GM23338 (cell line): ENCODE measurements around the gene CEACAM3. TPM values are rescaled to one million over a fixed set of nuclear protein-coding genes. Genes with fewer than 3 reads are reported as not detected.

Experiments used
- ATAC-seq: fragments of 200-7000 bp; cut with Tn5 transposase; 3 replicates; pipeline ENCODE4 v1.9.1; 2020
- DNase-seq: peaks from one replicate; pipeline ENCODE4 v3.0.0-alpha.2; 2015; ENCODE audit warnings: low spot score
- H2AFZ ChIP-seq: fragments of 200-600 bp; sonication (generic); 2 replicates; pipeline ENCODE4 v1.8.0; 2016; ENCODE audit warnings: antibody characterized with exemption, mild to moderate bottlenecking, moderate library complexity
- H3F3A ChIP-seq: fragments of 200-600 bp; sonication (generic); replicated peaks from 2 replicates; pipeline ENCODE4 v1.8.0; 2017; ENCODE audit warnings: antibody characterized with exemption, mixed run types, low read depth
- H3K27ac ChIP-seq: fragments of 200-600 bp; sonication (generic); 2 replicates; pipeline ENCODE4 v1.6.1; 2016; ENCODE audit warnings: low read depth
- H3K27me3 ChIP-seq: fragments of 200-600 bp; sonication (generic); 2 replicates; pipeline ENCODE4 v1.8.0; 2016; ENCODE audit warnings: mild to moderate bottlenecking, mixed run types, moderate library complexity; ENCODE audit not compliant: insufficient read depth
- H3K36me3 ChIP-seq: fragments of 200-600 bp; sonication (generic); 2 replicates; pipeline ENCODE4 v1.8.0; 2016; ENCODE audit warnings: mild to moderate bottlenecking; ENCODE audit not compliant: insufficient read depth
- H3K4me1 ChIP-seq: fragments of 200-600 bp; sonication (generic); 2 replicates; pipeline ENCODE4 v1.8.0; 2016; ENCODE audit warnings: mild to moderate bottlenecking, moderate library complexity; ENCODE audit not compliant: insufficient read depth
- H3K4me2 ChIP-seq: fragments of 200-600 bp; sonication (generic); 2 replicates; pipeline ENCODE4 v1.7.1; 2017; ENCODE audit warnings: mixed run types
- H3K4me3 ChIP-seq: fragments of 200-600 bp; sonication (generic); 2 replicates; pipeline ENCODE4 v1.6.1; 2016; ENCODE audit warnings: mixed run types
- H3K79me2 ChIP-seq: fragments of 200-600 bp; sonication (generic); replicated peaks from 2 replicates; pipeline ENCODE4 v1.8.0; 2017; ENCODE audit warnings: mild to moderate bottlenecking; ENCODE audit not compliant: insufficient read depth
- H3K9me2 ChIP-seq: fragments of 200-600 bp; sonication (generic); 2 replicates; pipeline ENCODE4 v1.8.0; 2017; ENCODE audit not compliant: insufficient read depth
- H4K20me1 ChIP-seq: fragments of 200-600 bp; sonication (generic); replicated peaks from 2 replicates; pipeline ENCODE4 v1.8.0; 2017; ENCODE audit warnings: mild to moderate bottlenecking; ENCODE audit not compliant: insufficient read depth
- H3K27ac Mint-ChIP-seq: 2 replicates; pipeline ENCODE4 v1.8.0; 2020; ENCODE audit warnings: inconsistent platforms, mild to moderate bottlenecking, moderate library complexity, mixed read lengths
- H3K27me3 Mint-ChIP-seq: 3 replicates; pipeline ENCODE4 v1.8.0; 2022; ENCODE audit warnings: low read depth, mild to moderate bottlenecking, moderate library complexity, mixed read lengths, inconsistent platforms; ENCODE audit not compliant: insufficient read depth, poor library complexity
- H3K36me3 Mint-ChIP-seq: 3 replicates; pipeline ENCODE4 v1.8.0; 2021; ENCODE audit warnings: low read depth, mild to moderate bottlenecking, inconsistent platforms, moderate library complexity, mixed read lengths
- H3K4me1 Mint-ChIP-seq: 3 replicates; pipeline ENCODE4 v1.8.0; 2020; ENCODE audit warnings: mild to moderate bottlenecking, inconsistent platforms, mixed read lengths
- H3K4me3 Mint-ChIP-seq: 3 replicates; pipeline ENCODE4 v1.8.0; 2021; ENCODE audit warnings: moderate library complexity, mild to moderate bottlenecking, inconsistent platforms, mixed read lengths
- H3K9me3 Mint-ChIP-seq: 3 replicates; pipeline ENCODE4 v1.8.0; 2020; ENCODE audit warnings: moderate library complexity, mild to moderate bottlenecking, inconsistent platforms, mixed read lengths
- CREB1 ChIP-seq: fragments of 250-450 bp; sonication (Bioruptor Pico); IDR thresholded peaks from 2 replicates; pipeline ENCODE4 v1.5.0; 2020; ENCODE audit warnings: low read depth, mild to moderate bottlenecking, moderate library complexity
- ETS1 ChIP-seq: IDR thresholded peaks from 2 replicates; pipeline ENCODE4 v1.6.1; 2016; ENCODE audit warnings: antibody characterized with exemption
- EZH2 ChIP-seq: fragments of 200-600 bp; sonication (generic); IDR thresholded peaks from one replicate; pipeline ENCODE4 v1.8.0; 2017; ENCODE audit warnings: antibody characterized with exemption, mild to moderate bottlenecking, low read depth; ENCODE audit not compliant: unreplicated experiment
- EZH2phosphoT487 ChIP-seq: fragments of 200-600 bp; sonication (generic); IDR thresholded peaks from one replicate; pipeline ENCODE4 v1.8.1; 2018; ENCODE audit warnings: antibody characterized with exemption; ENCODE audit not compliant: unreplicated experiment
- JUNB ChIP-seq: IDR thresholded peaks from one replicate; pipeline ENCODE4 v1.6.1; 2016; ENCODE audit warnings: antibody characterized with exemption; ENCODE audit not compliant: unreplicated experiment
- NANOG ChIP-seq: IDR thresholded peaks from 2 replicates; pipeline ENCODE4 v1.6.1; 2016; ENCODE audit warnings: antibody characterized with exemption, borderline replicate concordance
- POLR2AphosphoS5 ChIP-seq: IDR thresholded peaks from 2 replicates; pipeline ENCODE4 v1.6.1; 2016; ENCODE audit warnings: antibody characterized with exemption, low read depth
- REST ChIP-seq: IDR thresholded peaks from one replicate; pipeline ENCODE4 v1.6.1; 2018; ENCODE audit warnings: antibody characterized with exemption; ENCODE audit not compliant: unreplicated experiment
- STAT1 ChIP-seq: IDR thresholded peaks from one replicate; pipeline ENCODE4 v1.6.1; 2016; ENCODE audit warnings: antibody characterized with exemption; ENCODE audit not compliant: unreplicated experiment
- ZNF114 ChIP-seq: fragments of 250-450 bp; sonication (Bioruptor Pico); IDR thresholded peaks from 2 replicates; pipeline ENCODE4 v1.5.0; 2020; ENCODE audit warnings: mild to moderate bottlenecking, moderate library complexity
- ZNF331 ChIP-seq: fragments of 250-450 bp; sonication (Bioruptor Pico); IDR thresholded peaks from 2 replicates; pipeline ENCODE4 v1.5.0; 2020; ENCODE audit warnings: low read depth, mild to moderate bottlenecking, moderate library complexity
- polyA plus RNA-seq: library from polyadenylated mRNA; unstranded; fragments of >200 nt; fragmentation: Nextera tagmentation; extraction: Ambion mirVana; gene quantifications from 2 replicates; pipeline ENCODE4 v1.2.1, GENCODE V29; 2016
- total RNA-seq: library from RNA; depleted of rRNA; stranded (reverse); fragments of >200 nt; shearing (Covaris generic); gene quantifications from 2 replicates; pipeline ENCODE4 v1.2.3, GENCODE V29; 2014
- TF ChIP-seq, protein P1 (sequence below): fragments of 250-450 bp; sonication (Bioruptor Pico); IDR thresholded peaks from 2 replicates; pipeline ENCODE4 v1.5.0; 2020; ENCODE audit warnings: mild to moderate bottlenecking, moderate library complexity
- TF ChIP-seq, protein P2 (sequence below), 2 experiments: fragments of 200-600 bp in 1 of 2; sonication (generic) in 1 of 2; conservative IDR thresholded peaks; 2 replicates each; pipeline versions ENCODE4 v1.5.1 to v1.6.1; 2016 to 2017; ENCODE audit warnings: antibody characterized with exemption in 2 of 2, low read depth in 2 of 2, mild to moderate bottlenecking in 2 of 2, moderate library complexity in 1 of 2

The CEACAM3 gene
- total and polyA plus RNA-seq, 2 experiments from 2014 or later, result not detected

GRCh38 chr19:41843371-41843770 lies 47.0 kb downstream of the CEACAM3 start:
- TF ChIP-seq, protein P1, sequence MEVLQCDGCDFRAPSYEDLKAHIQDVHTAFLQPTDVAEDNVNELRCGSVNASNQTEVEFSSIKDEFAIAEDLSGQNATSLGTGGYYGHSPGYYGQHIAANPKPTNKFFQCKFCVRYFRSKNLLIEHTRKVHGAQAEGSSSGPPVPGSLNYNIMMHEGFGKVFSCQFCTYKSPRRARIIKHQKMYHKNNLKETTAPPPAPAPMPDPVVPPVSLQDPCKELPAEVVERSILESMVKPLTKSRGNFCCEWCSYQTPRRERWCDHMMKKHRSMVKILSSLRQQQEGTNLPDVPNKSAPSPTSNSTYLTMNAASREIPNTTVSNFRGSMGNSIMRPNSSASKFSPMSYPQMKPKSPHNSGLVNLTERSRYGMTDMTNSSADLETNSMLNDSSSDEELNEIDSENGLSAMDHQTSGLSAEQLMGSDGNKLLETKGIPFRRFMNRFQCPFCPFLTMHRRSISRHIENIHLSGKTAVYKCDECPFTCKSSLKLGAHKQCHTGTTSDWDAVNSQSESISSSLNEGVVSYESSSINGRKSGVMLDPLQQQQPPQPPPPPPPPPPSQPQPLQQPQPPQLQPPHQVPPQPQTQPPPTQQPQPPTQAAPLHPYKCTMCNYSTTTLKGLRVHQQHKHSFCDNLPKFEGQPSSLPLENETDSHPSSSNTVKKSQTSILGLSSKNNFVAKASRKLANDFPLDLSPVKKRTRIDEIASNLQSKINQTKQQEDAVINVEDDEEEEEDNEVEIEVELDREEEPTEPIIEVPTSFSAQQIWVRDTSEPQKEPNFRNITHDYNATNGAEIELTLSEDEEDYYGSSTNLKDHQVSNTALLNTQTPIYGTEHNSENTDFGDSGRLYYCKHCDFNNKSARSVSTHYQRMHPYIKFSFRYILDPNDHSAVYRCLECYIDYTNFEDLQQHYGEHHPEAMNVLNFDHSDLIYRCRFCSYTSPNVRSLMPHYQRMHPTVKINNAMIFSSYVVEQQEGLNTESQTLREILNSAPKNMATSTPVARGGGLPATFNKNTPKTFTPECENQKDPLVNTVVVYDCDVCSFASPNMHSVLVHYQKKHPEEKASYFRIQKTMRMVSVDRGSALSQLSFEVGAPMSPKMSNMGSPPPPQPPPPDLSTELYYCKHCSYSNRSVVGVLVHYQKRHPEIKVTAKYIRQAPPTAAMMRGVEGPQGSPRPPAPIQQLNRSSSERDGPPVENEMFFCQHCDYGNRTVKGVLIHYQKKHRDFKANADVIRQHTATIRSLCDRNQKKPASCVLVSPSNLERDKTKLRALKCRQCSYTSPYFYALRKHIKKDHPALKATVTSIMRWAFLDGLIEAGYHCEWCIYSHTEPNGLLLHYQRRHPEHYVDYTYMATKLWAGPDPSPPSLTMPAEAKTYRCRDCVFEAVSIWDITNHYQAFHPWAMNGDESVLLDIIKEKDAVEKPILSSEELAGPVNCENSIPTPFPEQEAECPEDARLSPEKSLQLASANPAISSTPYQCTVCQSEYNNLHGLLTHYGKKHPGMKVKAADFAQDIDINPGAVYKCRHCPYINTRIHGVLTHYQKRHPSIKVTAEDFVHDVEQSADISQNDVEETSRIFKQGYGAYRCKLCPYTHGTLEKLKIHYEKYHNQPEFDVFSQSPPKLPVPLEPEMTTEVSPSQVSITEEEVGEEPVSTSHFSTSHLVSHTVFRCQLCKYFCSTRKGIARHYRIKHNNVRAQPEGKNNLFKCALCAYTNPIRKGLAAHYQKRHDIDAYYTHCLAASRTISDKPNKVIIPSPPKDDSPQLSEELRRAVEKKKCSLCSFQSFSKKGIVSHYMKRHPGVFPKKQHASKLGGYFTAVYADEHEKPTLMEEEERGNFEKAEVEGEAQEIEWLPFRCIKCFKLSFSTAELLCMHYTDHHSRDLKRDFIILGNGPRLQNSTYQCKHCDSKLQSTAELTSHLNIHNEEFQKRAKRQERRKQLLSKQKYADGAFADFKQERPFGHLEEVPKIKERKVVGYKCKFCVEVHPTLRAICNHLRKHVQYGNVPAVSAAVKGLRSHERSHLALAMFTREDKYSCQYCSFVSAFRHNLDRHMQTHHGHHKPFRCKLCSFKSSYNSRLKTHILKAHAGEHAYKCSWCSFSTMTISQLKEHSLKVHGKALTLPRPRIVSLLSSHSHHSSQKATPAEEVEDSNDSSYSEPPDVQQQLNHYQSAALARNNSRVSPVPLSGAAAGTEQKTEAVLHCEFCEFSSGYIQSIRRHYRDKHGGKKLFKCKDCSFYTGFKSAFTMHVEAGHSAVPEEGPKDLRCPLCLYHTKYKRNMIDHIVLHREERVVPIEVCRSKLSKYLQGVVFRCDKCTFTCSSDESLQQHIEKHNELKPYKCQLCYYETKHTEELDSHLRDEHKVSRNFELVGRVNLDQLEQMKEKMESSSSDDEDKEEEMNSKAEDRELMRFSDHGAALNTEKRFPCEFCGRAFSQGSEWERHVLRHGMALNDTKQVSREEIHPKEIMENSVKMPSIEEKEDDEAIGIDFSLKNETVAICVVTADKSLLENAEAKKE, result no peak
- no peak for TF ChIP-seq EZH2phosphoT487
- TF ChIP-seq EZH2, result no peak
- no peak for TF ChIP-seq JUNB
- TF ChIP-seq NANOG, result no peak
- TF ChIP-seq ETS1, result no peak
- TF ChIP-seq ZNF114 (CRISPR knock-in tag), result no peak
- TF ChIP-seq, protein P2, sequence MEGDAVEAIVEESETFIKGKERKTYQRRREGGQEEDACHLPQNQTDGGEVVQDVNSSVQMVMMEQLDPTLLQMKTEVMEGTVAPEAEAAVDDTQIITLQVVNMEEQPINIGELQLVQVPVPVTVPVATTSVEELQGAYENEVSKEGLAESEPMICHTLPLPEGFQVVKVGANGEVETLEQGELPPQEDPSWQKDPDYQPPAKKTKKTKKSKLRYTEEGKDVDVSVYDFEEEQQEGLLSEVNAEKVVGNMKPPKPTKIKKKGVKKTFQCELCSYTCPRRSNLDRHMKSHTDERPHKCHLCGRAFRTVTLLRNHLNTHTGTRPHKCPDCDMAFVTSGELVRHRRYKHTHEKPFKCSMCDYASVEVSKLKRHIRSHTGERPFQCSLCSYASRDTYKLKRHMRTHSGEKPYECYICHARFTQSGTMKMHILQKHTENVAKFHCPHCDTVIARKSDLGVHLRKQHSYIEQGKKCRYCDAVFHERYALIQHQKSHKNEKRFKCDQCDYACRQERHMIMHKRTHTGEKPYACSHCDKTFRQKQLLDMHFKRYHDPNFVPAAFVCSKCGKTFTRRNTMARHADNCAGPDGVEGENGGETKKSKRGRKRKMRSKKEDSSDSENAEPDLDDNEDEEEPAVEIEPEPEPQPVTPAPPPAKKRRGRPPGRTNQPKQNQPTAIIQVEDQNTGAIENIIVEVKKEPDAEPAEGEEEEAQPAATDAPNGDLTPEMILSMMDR (conservative IDR thresholded peaks at IDR 0.05; ENCODE audit: low read depth in 2 of 2), result no peak
- no peak for TF ChIP-seq POLR2AphosphoS5
- no peak for TF ChIP-seq REST
- no peak for TF ChIP-seq STAT1
- no peak for TF ChIP-seq CREB1 (CRISPR knock-in tag)
- TF ChIP-seq ZNF331 (CRISPR knock-in tag), result no peak
- Histone ChIP-seq H3K27me3 (no peaks in the 10 kb centered on the region), H3K9me2 (no peaks in the 10 kb centered on the region), H3K4me2 (no peak overlapping the region), H2AFZ (no peak overlapping the region), H3F3A (no peaks in the 10 kb centered on the region), H3K4me3 (no peak overlapping the region), H3K36me3 (no peaks in the 10 kb centered on the region), H4K20me1 (no peaks in the 10 kb centered on the region), H3K4me1 (no peaks in the 10 kb centered on the region), H3K27ac (no peak overlapping the region), H3K79me2 (no peaks in the 10 kb centered on the region)
- H3K36me3 Mint-ChIP-seq, result peaks cover 5% of the 10 kb centered on the region; the same call in 2 of the 3 replicates
- DNase-seq, result no peak
- peaks cover 14% of the 10 kb centered on the region; the same call in 2 of the 3 replicates for H3K9me3 Mint-ChIP-seq
- ATAC-seq, result no peak
- no peak overlapping the region for H3K27ac Mint-ChIP-seq
- peaks cover 18% of the 10 kb centered on the region for H3K27me3 Mint-ChIP-seq
- no peaks in the 10 kb centered on the region; the same call in 2 of the 3 replicates for H3K4me1 Mint-ChIP-seq
- H3K4me3 Mint-ChIP-seq, result no peak overlapping the region
